D721Med (cell line): ENCODE results near the gene PCYT1A.
"Not testable (repeated sequence)": the region's sequence is repeated elsewhere in the genome, so short reads cannot be mapped to it uniquely, and the experiment has no call there.

ENCODE experiments used
- DNase-seq: peaks from one replicate; pipeline ENCODE4 v3.0.0; 2011; ENCODE audit warnings: low spot score; ENCODE audit not compliant: insufficient read length
- FAIRE-seq: peaks from 2 replicates; lab custom pipeline; 2011; peaks lifted over from hg19 to GRCh38; lab: Jason Lieb, UNC
- CTCF ChIP-seq: IDR thresholded peaks from 2 replicates; pipeline ENCODE4 v1.5.1; 2012; ENCODE audit warnings: mild to moderate bottlenecking, control low read depth; ENCODE audit not compliant: insufficient read depth; ENCODE audit errors: missing control alignments

Gene PCYT1A

GRCh38 chr3:196184881-196185280 lies 102.6 kb downstream of the PCYT1A start:
- no peak for FAIRE-seq
- DNase-seq = no peak
- TF ChIP-seq CTCF = no peak

- DNase-seq, FAIRE-seq: not testable (repeated sequence)
Measured at GRCh38 chr3:196184169-196184432, 103.4 kb downstream of the PCYT1A start.

GRCh38 chr3:196181127-196181546 lies 106.4 kb downstream of the PCYT1A start:
- no peak for FAIRE-seq
- TF ChIP-seq CTCF = no peak
- no peak for DNase-seq

- no peak for FAIRE-seq
- no peak for TF ChIP-seq CTCF
Measured at GRCh38 chr3:196180346-196180745, 107.2 kb downstream of the PCYT1A start.

More at GRCh38 chr3:196180346-196180745, 107.2 kb downstream of the PCYT1A start:
- DNase-seq = no peak
